ENCODE measurements around the gene MYBPH.

MYBPH gene

GRCh38 chr1:203199816-203200571 is 24.4 kb upstream of the MYBPH start:
- no peak for DNase-seq

GRCh38 chr1:203199481-203199815 is 23.8 kb upstream of the MYBPH start:
- no peak for DNase-seq

GRCh38 chr1:203199002-203199401 is 23.4 kb upstream of the MYBPH start:
- DNase-seq, result no peak

- no peak for DNase-seq
Observed at GRCh38 chr1:203197625-203198024, 22.0 kb upstream of the MYBPH start.

GRCh38 chr1:203196371-203196770 is 20.7 kb upstream of the MYBPH start:
- DNase-seq, result no peak

GRCh38 chr1:203190949-203191348 is 15.3 kb upstream of the MYBPH start:
- no peak for DNase-seq

- DNase-seq, result peak; percentile 21 to 54
Observed at GRCh38 chr1:203189951-203190352, 14.3 kb upstream of the MYBPH start.

GRCh38 chr1:203188686-203189232 is 13.1 kb upstream of the MYBPH start:
- DNase-seq, result no peak

- DNase-seq, result no peak
Observed at GRCh38 chr1:203187689-203188264, 12.2 kb upstream of the MYBPH start.

- no peak for DNase-seq
Observed at GRCh38 chr1:203187304-203187685, 11.7 kb upstream of the MYBPH start.

- no peak for DNase-seq
Observed at GRCh38 chr1:203186446-203187303, 11.0 kb upstream of the MYBPH start, which contains the start of gene CHI3L1. TSS of gene CHI3L1 (minus strand) at chr1:203186704. CDS start at chr1:203186623, 81 bp downstream.

GRCh38 chr1:203186091-203186445 is 10.4 kb upstream of the MYBPH start:
- DNase-seq, result no peak

GRCh38 chr1:203185585-203185984 is 10.0 kb upstream of the MYBPH start:
- DNase-seq, result no peak

- DNase-seq, result no peak
Observed at GRCh38 chr1:203185061-203185461, 9.4 kb upstream of the MYBPH start.

GRCh38 chr1:203184467-203184866 is 8.8 kb upstream of the MYBPH start:
- no peak for DNase-seq

GRCh38 chr1:203183828-203184227 is 8.2 kb upstream of the MYBPH start:
- no peak for DNase-seq

GRCh38 chr1:203182387-203182953 is 6.8 kb upstream of the MYBPH start:
- no peak for DNase-seq

- DNase-seq, result no peak
Observed at GRCh38 chr1:203181586-203182386, 6.2 kb upstream of the MYBPH start.

GRCh38 chr1:203180611-203181330 is 5.1 kb upstream of the MYBPH start:
- no peak for DNase-seq

GRCh38 chr1:203179667-203180005 is 4.0 kb upstream of the MYBPH start:
- no peak for DNase-seq

- no peak for DNase-seq
Observed at GRCh38 chr1:203178821-203179666, 3.4 kb upstream of the MYBPH start.

Measured in NCI-H187 (cell line).